ENCODE data around the gene FAM168A. TPM values are rescaled to one million over a fixed set of nuclear protein-coding genes. Genes with fewer than 3 reads are reported as not detected.

The FAM168A gene
- total and polyA plus RNA-seq, 3 donors from 2014 or later: 20.1 to 30.2 (median 29.8) TPM

- Histone ChIP-seq H3K27me3 (no peaks in the 10 kb centered on the region), H3K27ac (no peak overlapping the region), H3K4me3 (no peak overlapping the region), H3K36me3 (ENCODE audit: low read depth, missing control alignments) (no peaks in the 10 kb centered on the region), H3K4me1 (peaks cover 4% of the 10 kb centered on the region), H3K9me3 (no peaks in the 10 kb centered on the region)
- TF ChIP-seq POLR2A (IDR thresholded peaks at IDR 0.05) (no peak), CTCF (IDR thresholded peaks at IDR 0.05) (no peak)
- 78% methylated on average over 2 of the region's 2 CpGs for WGBS, 2 donors
- intact Hi-C loops (cut with DNase I; ENCODE audit: low total_unique reads): no loop called here
- no peak for DNase-seq
These were observed 134.6 kb downstream of the FAM168A start for GRCh38 chr11:73463359-73463758.

GRCh38 chr11:73461964-73462363 is 135.9 kb downstream of the FAM168A start:
- Histone ChIP-seq H3K36me3 (ENCODE audit: low read depth, missing control alignments) (no peaks in the 10 kb centered on the region), H3K27me3 (no peaks in the 10 kb centered on the region), H3K4me1 (peaks cover 4% of the 10 kb centered on the region), H3K9me3 (no peaks in the 10 kb centered on the region), H3K4me3 (no peak overlapping the region), H3K27ac (no peak overlapping the region)
- intact Hi-C loops (cut with DNase I; ENCODE audit: low total_unique reads): no loop called here
- TF ChIP-seq POLR2A (IDR thresholded peaks at IDR 0.05): no peak
- TF ChIP-seq CTCF (IDR thresholded peaks at IDR 0.05): no peak
- 78 to 80% methylated on average over 3 of the region's 3 CpGs for WGBS, 2 donors
- DNase-seq: no peak

- H3K4me1 ChIP-seq: peaks cover 4% of the 10 kb centered on the region
- no peak for DNase-seq
- H3K36me3 ChIP-seq (ENCODE audit: low read depth, missing control alignments): no peaks in the 10 kb centered on the region
- 63% methylated on average over 2 of the region's 2 CpGs for WGBS, 2 donors
- TF ChIP-seq CTCF (IDR thresholded peaks at IDR 0.05): no peak
- no peak for TF ChIP-seq POLR2A (IDR thresholded peaks at IDR 0.05)
- intact Hi-C loops (cut with DNase I; ENCODE audit: low total_unique reads): no loop called here
- no peaks in the 10 kb centered on the region for H3K27me3 ChIP-seq
- no peak overlapping the region for H3K4me3 ChIP-seq
- H3K9me3 ChIP-seq: no peaks in the 10 kb centered on the region
- H3K27ac ChIP-seq: no peak overlapping the region
These were observed 136.5 kb downstream of the FAM168A start for GRCh38 chr11:73461335-73461840.

- no peaks in the 10 kb centered on the region for H3K4me1 ChIP-seq
- no peaks in the 10 kb centered on the region for H3K36me3 ChIP-seq (ENCODE audit: low read depth, missing control alignments)
- WGBS, 2 donors: 100% methylated on average over 1 of the region's 1 CpG
- intact Hi-C loops (cut with DNase I; ENCODE audit: low total_unique reads): no loop called here
- H3K27ac ChIP-seq: no peak overlapping the region
- no peaks in the 10 kb centered on the region for H3K9me3 ChIP-seq
- no peak for DNase-seq
- no peak for TF ChIP-seq CTCF (IDR thresholded peaks at IDR 0.05)
- H3K4me3 ChIP-seq: no peak overlapping the region
- H3K27me3 ChIP-seq: no peaks in the 10 kb centered on the region
These were observed 139.7 kb downstream of the FAM168A start for GRCh38 chr11:73458201-73458600.

- Histone ChIP-seq H3K36me3 (ENCODE audit: low read depth, missing control alignments) (no peaks in the 10 kb centered on the region), H3K4me1 (no peaks in the 10 kb centered on the region), H3K27ac (no peak overlapping the region), H3K4me3 (no peak overlapping the region), H3K9me3 (no peaks in the 10 kb centered on the region), H3K27me3 (no peaks in the 10 kb centered on the region)
- TF ChIP-seq POLR2A (IDR thresholded peaks at IDR 0.05) (no peak), CTCF (IDR thresholded peaks at IDR 0.05) (no peak)
- intact Hi-C loops (cut with DNase I; ENCODE audit: low total_unique reads): no loop called here
- 90 to 96% methylated on average over 9 of the region's 9 CpGs for WGBS, 2 donors
- DNase-seq: no peak
These were observed 142.9 kb downstream of the FAM168A start for GRCh38 chr11:73454987-73455386.
